GM08714 (cell line): Measurements from ENCODE around the gene NOC3L.

Experiments
- H3K4me3 ChIP-seq: fragments of 200-500 bp; sonication (Bioruptor generic); 2 replicates; pipeline ENCODE4 v1.5.1; 2014; ENCODE audit warnings: mild to moderate bottlenecking, low read length, inconsistent platforms
- ZNF274 ChIP-seq: IDR thresholded peaks from 2 replicates; pipeline ENCODE4 v1.6.1; 2012; ENCODE audit warnings: mild to moderate bottlenecking, low read depth, low read length

Gene NOC3L

DNA sequence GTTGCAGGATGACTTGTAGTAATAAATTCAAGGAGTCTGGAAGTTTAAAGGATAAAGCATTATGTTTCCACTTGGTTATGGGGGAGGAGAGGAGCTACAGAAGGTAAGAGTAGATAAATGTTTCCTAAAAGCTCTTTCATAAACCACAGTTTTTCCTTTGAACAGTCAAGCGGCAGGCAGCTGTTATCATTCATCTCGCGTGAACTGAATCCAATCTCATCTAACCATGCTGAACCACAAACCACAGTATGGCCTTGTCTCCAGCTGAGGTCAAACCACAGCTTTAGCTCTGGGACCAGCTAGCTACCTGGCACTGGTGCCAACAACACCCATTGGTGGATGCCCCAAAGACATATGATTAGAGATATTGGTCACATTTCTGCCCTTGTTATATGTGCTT, 63.3 kb downstream of the NOC3L start:
- no peak for TF ChIP-seq ZNF274

GRCh38 chr10:94294168-94294567, 68.6 kb downstream of the NOC3L start:
- H3K4me3 ChIP-seq, result no peak overlapping the region
- TF ChIP-seq ZNF274, result no peak

More for the DNA sequence above, 63.3 kb downstream of the NOC3L start:
- H3K4me3 ChIP-seq, result no peak overlapping the region

DNA sequence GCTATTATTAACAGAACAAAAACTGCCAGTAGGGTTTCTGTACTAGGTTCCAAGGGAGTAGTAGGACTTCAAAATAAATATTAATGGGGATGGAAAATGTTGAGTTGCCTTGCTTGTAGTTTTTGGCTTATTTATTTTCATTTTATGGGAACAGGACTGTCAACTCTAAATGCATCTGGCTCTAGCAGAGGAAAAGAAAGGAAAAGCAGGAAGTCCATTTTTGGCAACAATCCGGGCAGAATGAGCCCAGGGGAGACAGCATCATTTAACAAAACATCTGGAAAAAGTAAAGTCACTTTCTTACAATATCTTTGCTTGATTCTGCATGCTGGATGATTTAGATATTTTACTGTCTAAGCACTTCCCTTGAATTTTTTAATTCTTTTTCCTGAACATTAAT, 69.4 kb downstream of the NOC3L start:
- no peak for TF ChIP-seq ZNF274
- H3K4me3 ChIP-seq, result no peak overlapping the region

- no peak for TF ChIP-seq ZNF274
- no peak overlapping the region for H3K4me3 ChIP-seq
These were observed 70.2 kb downstream of the NOC3L start for GRCh38 chr10:94292434-94293090.

DNA sequence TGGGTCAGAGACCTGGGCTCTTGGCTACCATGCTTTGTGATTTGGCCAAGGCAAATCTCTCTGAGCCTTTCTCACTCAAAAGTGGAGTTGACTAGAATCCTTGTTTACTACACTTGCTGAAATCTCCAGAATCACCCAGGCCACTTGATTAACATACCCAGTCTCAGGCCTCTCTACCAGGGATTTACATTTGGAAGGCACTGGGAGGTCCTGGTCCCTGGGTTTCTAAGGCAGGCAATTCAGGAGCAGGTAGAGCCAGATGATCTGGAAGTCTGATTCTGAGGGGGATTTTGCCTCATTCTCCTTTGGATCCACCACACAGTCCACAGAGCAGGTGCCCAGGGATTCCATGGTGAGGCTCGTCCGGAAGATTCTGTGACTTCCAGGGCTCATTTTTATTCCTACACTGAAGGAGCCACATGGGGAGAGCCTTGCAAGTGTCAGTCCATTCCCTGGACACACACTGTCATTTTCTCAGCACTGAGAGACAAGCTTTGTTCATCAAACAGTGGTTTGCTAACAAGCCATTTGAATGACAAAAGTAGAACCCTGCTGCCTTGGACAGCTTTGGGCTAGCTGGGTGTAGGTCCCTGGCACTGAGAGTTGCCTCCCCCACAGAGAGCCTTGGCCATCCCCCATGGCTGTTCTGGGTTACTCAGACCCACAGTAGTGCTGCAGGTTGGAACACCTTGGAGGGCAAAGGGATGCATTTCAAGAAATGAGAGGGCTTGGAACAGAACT, 74.2 kb downstream of the NOC3L start:
- no peak for TF ChIP-seq ZNF274
- H3K4me3 ChIP-seq, result no peak overlapping the region

- TF ChIP-seq ZNF274, result no peak
These were observed 75.4 kb downstream of the NOC3L start for GRCh38 chr10:94287336-94287735.

DNA sequence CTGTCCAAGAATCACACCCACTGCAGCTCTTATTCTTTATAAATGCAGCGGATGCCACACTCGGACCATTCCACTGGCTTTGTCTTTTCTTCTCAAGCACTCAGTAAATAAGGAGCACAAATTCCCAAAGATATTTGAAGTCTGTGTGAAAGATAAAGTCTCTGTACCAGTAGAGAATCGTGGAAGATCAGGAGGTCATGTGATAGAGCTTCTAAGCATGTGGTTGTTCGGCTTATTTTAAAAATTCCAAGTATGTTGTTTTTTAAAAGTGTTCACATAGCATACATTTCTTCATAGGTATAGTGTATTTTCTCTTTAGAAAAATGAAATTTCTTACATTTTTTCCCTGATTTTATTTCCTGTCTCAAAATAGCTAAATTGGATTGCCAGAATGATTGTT, 75.8 kb downstream of the NOC3L start:
- no peak overlapping the region for H3K4me3 ChIP-seq
- TF ChIP-seq ZNF274, result no peak

More at GRCh38 chr10:94287336-94287735, 75.4 kb downstream of the NOC3L start:
- no peak overlapping the region for H3K4me3 ChIP-seq

DNA sequence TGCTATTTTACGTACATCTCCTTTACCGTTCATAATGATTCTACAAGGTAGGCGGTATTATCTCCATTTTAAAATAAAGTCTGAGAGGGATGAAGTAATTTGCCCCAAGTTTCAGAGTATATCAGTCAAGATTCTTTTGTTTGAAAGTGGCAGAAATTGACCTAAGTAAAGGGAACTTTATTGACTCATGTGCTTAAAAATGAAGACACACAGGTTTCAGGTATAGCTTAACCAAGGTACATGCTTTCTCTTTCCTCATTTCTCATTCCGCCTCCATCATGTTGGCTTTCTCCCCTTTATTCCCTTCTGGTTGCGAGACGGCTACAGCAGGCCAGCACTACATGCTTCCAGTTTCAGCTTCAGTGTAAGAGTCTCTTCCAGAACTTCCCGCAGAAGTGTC, 77.5 kb downstream of the NOC3L start:
- no peak for TF ChIP-seq ZNF274
- no peak overlapping the region for H3K4me3 ChIP-seq
